ENCODE results near the gene TRMT2B. TPM values are rescaled to one million over a fixed set of nuclear protein-coding genes. Genes with fewer than 3 reads are reported as not detected.

Gene TRMT2B
- total RNA-seq, 1 experiment from 2014 or later: 9.5 TPM

- Histone ChIP-seq H3K36me3 (ENCODE audit: control insufficient read depth in 1 of 2, insufficient read depth in 2 of 2, low read length in 2 of 2) (no peaks in the 10 kb centered on the region), H3K4me3 (replicated peaks in 1 of 2; ENCODE audit: low read depth in 1 of 2, low read length in 2 of 2) (no peak overlapping the region), H3K9me3 (ENCODE audit: control insufficient read depth in 1 of 2, insufficient read depth in 1 of 2, low read depth in 1 of 2, low read length in 2 of 2) (no peaks in the 10 kb centered on the region), H3K79me2 (ENCODE audit: insufficient read depth, low read length) (no peaks in the 10 kb centered on the region), H4K20me1 (ENCODE audit: insufficient read depth) (no peaks in the 10 kb centered on the region), H3K27me3 (ENCODE audit: insufficient read depth, low read length) (no peaks in the 10 kb centered on the region), H3K4me1 (ENCODE audit: control insufficient read depth in 1 of 2, insufficient read depth in 2 of 2, low read length in 2 of 2) (no peaks in the 10 kb centered on the region), H3K4me2 (ENCODE audit: low read length) (no peak overlapping the region), H2AFZ (ENCODE audit: low read depth, low read length, poor library complexity, severe bottlenecking) (peak overlapping the region; percentile 9), H3K27ac (ENCODE audit: low read depth, low read length) (no peak overlapping the region), H3K9me2 (ENCODE audit: insufficient read depth) (no peaks in the 10 kb centered on the region), H3K9ac (ENCODE audit: low read length) (no peak overlapping the region)
- no TSS peak for BruUV-seq (replicated peaks)
- no peak for TF ChIP-seq EZH2phosphoT487 (IDR thresholded peaks at IDR 0.05; ENCODE audit: borderline replicate concordance)
- CTCF ChIA-PET: no interaction called here
- ATAC-seq (no peak), DNase-seq (ENCODE audit: low read depth, low spot score) (no peak)
- RAD21 ChIA-PET (ENCODE audit: low non-redundant PET in 1 of 2, low total read pairs in 2 of 2, uncharacterized antibody in 2 of 2, unreplicated experiment in 2 of 2): no interaction called here
- intact Hi-C loops (cut with micrococcal nuclease): no loop called here
- POLR2A ChIA-PET: interaction anchor here (0.7 kb wide), 1 partner anchor 866 kb away, joined by 3 read pairs; no protein-coding TSS in a partner anchor
Measured at GRCh38 chrX:101091817-101092216, 39.9 kb upstream of the TRMT2B start.

- Histone ChIP-seq H2AFZ (ENCODE audit: low read depth, low read length, poor library complexity, severe bottlenecking) (no peak overlapping the region), H3K4me3 (replicated peaks in 1 of 2; ENCODE audit: low read depth in 1 of 2, low read length in 2 of 2) (no peak overlapping the region), H3K27me3 (ENCODE audit: insufficient read depth, low read length) (no peaks in the 10 kb centered on the region), H3K9ac (ENCODE audit: low read length) (no peak overlapping the region), H3K4me1 (ENCODE audit: control insufficient read depth in 1 of 2, insufficient read depth in 2 of 2, low read length in 2 of 2) (no peaks in the 10 kb centered on the region), H3K27ac (ENCODE audit: low read depth, low read length) (no peak overlapping the region), H3K9me3 (ENCODE audit: control insufficient read depth in 1 of 2, insufficient read depth in 1 of 2, low read depth in 1 of 2, low read length in 2 of 2) (no peaks in the 10 kb centered on the region), H4K20me1 (ENCODE audit: insufficient read depth) (no peaks in the 10 kb centered on the region), H3K79me2 (ENCODE audit: insufficient read depth, low read length) (no peaks in the 10 kb centered on the region), H3K4me2 (ENCODE audit: low read length) (no peak overlapping the region), H3K36me3 (ENCODE audit: control insufficient read depth in 1 of 2, insufficient read depth in 2 of 2, low read length in 2 of 2) (no peaks in the 10 kb centered on the region), H3K9me2 (ENCODE audit: insufficient read depth) (no peaks in the 10 kb centered on the region)
- RAD21 ChIA-PET (ENCODE audit: low non-redundant PET in 1 of 2, low total read pairs in 2 of 2, uncharacterized antibody in 2 of 2, unreplicated experiment in 2 of 2): no interaction called here
- no peak for TF ChIP-seq CBX3 (IDR thresholded peaks at IDR 0.05; ENCODE audit: low read depth)
- TF ChIP-seq JUND (IDR thresholded peaks at IDR 0.05): no peak
- no peak for TF ChIP-seq REST (IDR thresholded peaks at IDR 0.05; ENCODE audit: low read depth)
- TF ChIP-seq EZH2phosphoT487 (IDR thresholded peaks at IDR 0.05; ENCODE audit: borderline replicate concordance): no peak
- no peak for TF ChIP-seq FOSL1 (IDR thresholded peaks at IDR 0.05; ENCODE audit: low read depth)
- no peak for TF ChIP-seq EZH2 (IDR thresholded peaks at IDR 0.05)
- no peak for TF ChIP-seq EGR1 (IDR thresholded peaks at IDR 0.05; ENCODE audit: low read depth)
- no peak for TF ChIP-seq MAX (IDR thresholded peaks at IDR 0.05)
- TF ChIP-seq SP1 (IDR thresholded peaks at IDR 0.05; ENCODE audit: low read depth): no peak
- TF ChIP-seq SRF (IDR thresholded peaks at IDR 0.05; ENCODE audit: low read depth): no peak
- TF ChIP-seq TCF7L2 (IDR thresholded peaks at IDR 0.05; ENCODE audit: borderline replicate concordance, extremely low read depth, insufficient read depth, insufficient read length): no peak
- TF ChIP-seq ELF1 (IDR thresholded peaks at IDR 0.05; ENCODE audit: borderline replicate concordance, low read depth): no peak
- no peak for TF ChIP-seq ZNF274 (IDR thresholded peaks at IDR 0.05; ENCODE audit: low read depth, low read length)
- TF ChIP-seq POLR2AphosphoS5 (IDR thresholded peaks at IDR 0.05; ENCODE audit: low read depth, low read length): no peak
- no TSS peak for BruUV-seq (replicated peaks)
- intact Hi-C loops (cut with micrococcal nuclease): no loop called here
- ATAC-seq (no peak), DNase-seq (ENCODE audit: low read depth, low spot score) (no peak)
- CTCF ChIA-PET: no interaction called here
- POLR2A ChIA-PET: no interaction called here
Measured at GRCh38 chrX:101081231-101081630, 29.3 kb upstream of the TRMT2B start.

Data from HCT116 (cell line).